Camera-type eye (tissue), 1 donor: ENCODE results near the gene TDRD15. TPM values are rescaled to one million over a fixed set of nuclear protein-coding genes. Genes with fewer than 3 reads are reported as not detected.

ENCODE experiments used
- total RNA-seq: library from RNA; depleted of rRNA; stranded (reverse); fragments of >200 nt; gene quantifications from one replicate; pipeline ENCODE4 v1.2.3, GENCODE V29; 2014

Gene TDRD15
- not detected for total RNA-seq

DNA sequence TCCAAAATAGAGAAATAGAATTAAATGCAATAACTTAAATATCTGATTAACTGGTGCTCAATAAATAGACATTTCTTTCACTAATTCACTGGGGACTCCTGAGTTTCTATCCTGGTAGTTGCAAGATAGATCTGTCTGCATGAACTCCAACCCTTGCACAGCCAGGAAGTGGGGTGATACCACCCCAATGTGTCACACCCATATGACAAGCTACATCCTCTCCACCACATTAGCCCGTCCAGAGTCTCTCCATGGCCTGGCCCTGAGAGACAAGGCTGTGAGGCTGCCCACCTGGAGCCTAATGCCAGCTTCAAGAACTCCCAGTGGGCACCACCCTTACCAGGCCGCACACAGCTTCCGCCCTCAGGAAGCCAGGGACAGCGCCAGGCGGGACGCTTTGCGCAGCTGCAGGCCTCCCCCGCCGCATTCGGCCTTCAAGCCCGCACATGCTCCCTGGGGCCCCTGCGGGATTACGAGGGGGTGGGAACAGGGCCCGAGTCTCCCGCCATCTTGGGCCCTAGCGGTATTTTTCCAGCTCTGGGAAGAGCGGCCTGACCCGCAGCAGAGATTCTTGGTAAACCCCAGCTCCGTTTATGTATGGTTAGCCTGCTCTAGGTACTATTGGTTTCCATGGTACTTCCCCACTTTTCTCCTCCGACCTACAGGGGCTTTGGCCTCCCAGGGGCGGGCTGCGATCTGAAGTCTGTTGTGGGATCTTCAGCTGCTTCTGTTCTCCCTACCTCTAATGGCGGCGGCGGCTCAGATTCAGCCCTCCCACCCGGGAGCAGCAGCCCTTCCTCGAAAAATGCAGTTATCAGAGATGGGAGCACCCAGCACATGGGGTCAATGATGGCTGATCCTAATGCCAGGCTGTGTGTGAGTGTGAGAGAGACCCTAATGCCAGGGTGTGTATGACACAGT lies at the start of gene TDRD15:
TDRD15 (plus strand) TSS at position 496 of the 921 bp plus-strand sequence. CDS start 13,500 bp downstream, outside the sequence.

Other genes with a start within 250 kb of the TDRD15 start
- gene APOB, start 79.9 kb upstream of the TDRD15 start, total RNA-seq = 0.11 TPM